HG03135 (cell line): ENCODE data around the gene PTPDC1.

Source experiments
- ATAC-seq: cut with Tn5 transposase; IDR thresholded peaks from one replicate; pipeline ENCODE4 v1.9.1; 2021; ENCODE audit warnings: mild to moderate bottlenecking, moderate library complexity; ENCODE audit not compliant: unreplicated experiment

Gene PTPDC1

GRCh38 chr9:94084314-94084713 is at the start of gene PTPDC1:
Gene PTPDC1 (plus strand): TSS chr9:94084464. CDS start chr9:94084531, 67 bp downstream.
- no peak for ATAC-seq

GRCh38 chr9:94034511-94034910 is 49.8 kb upstream of the PTPDC1 start:
- no peak for ATAC-seq

GRCh38 chr9:94039786-94040185 is 44.5 kb upstream of the PTPDC1 start:
- no peak for ATAC-seq

- no peak for ATAC-seq
Measured at GRCh38 chr9:94042516-94043360, 41.5 kb upstream of the PTPDC1 start.

- no peak for ATAC-seq
Measured at GRCh38 chr9:94054716-94055115, 29.5 kb upstream of the PTPDC1 start.

GRCh38 chr9:94056442-94056974 is 27.8 kb upstream of the PTPDC1 start:
- ATAC-seq, result no peak

GRCh38 chr9:94057918-94058317 is 26.3 kb upstream of the PTPDC1 start:
- ATAC-seq, result no peak

GRCh38 chr9:94061864-94062263 is 22.4 kb upstream of the PTPDC1 start:
- ATAC-seq, result no peak

- ATAC-seq, result no peak
Measured at GRCh38 chr9:94065535-94065961, 18.7 kb upstream of the PTPDC1 start.

- no peak for ATAC-seq
Measured at GRCh38 chr9:94068257-94068656, 16.0 kb upstream of the PTPDC1 start.

- ATAC-seq, result no peak
Measured at GRCh38 chr9:94076557-94076956, 7.7 kb upstream of the PTPDC1 start.

- no peak for ATAC-seq
Measured at GRCh38 chr9:94078086-94078485, 6.2 kb upstream of the PTPDC1 start.

- no peak for ATAC-seq
Measured at GRCh38 chr9:94079236-94079635, 5.0 kb upstream of the PTPDC1 start.

- ATAC-seq, result no peak
Measured at GRCh38 chr9:94080249-94080648, 4.0 kb upstream of the PTPDC1 start.

GRCh38 chr9:94081435-94081834 is 2.8 kb upstream of the PTPDC1 start:
- ATAC-seq, result no peak

GRCh38 chr9:94081864-94082463 is 2.3 kb upstream of the PTPDC1 start:
- no peak for ATAC-seq

- no peak for ATAC-seq
Measured at GRCh38 chr9:94082553-94082952, 1.7 kb upstream of the PTPDC1 start.

GRCh38 chr9:94082956-94083355 is 1.3 kb upstream of the PTPDC1 start:
- no peak for ATAC-seq

- no peak for ATAC-seq
Measured at GRCh38 chr9:94083384-94083783, 880 bp upstream of the PTPDC1 start.

GRCh38 chr9:94085062-94085639 is 887 bp downstream of the PTPDC1 start:
- no peak for ATAC-seq

- no peak for ATAC-seq
Measured at GRCh38 chr9:94086486-94087345, 2.5 kb downstream of the PTPDC1 start.
